Hepatocyte (in vitro differentiated cells): ENCODE data around the gene KIF11. TPM values are rescaled to one million over a fixed set of nuclear protein-coding genes. Genes with fewer than 3 reads are reported as not detected.

ENCODE experiments used
- DNase-seq: peaks from one replicate; pipeline ENCODE4 v3.0.0-alpha.2; 2016; ENCODE audit warnings: low spot score
- H2AFZ ChIP-seq: fragments of 200-600 bp; sonication (generic); 2 replicates; pipeline ENCODE4 v1.6.0; 2016; ENCODE audit warnings: antibody characterized with exemption, mild to moderate bottlenecking
- H3K27ac ChIP-seq: fragments of 200-600 bp; sonication (generic); 2 replicates; pipeline ENCODE4 v1.5.1; 2016; ENCODE audit warnings: mild to moderate bottlenecking
- H3K27me3 ChIP-seq: fragments of 200-600 bp; sonication (generic); 2 replicates; pipeline ENCODE4 v1.6.1; 2016
- H3K36me3 ChIP-seq: fragments of 200-600 bp; sonication (generic); replicated peaks from 2 replicates; pipeline ENCODE4 v1.5.1; 2016; ENCODE audit warnings: low read depth; ENCODE audit not compliant: insufficient read depth
- H3K4me1 ChIP-seq: fragments of 200-600 bp; sonication (generic); 2 replicates; pipeline ENCODE4 v1.5.1; 2016; ENCODE audit warnings: mild to moderate bottlenecking, moderate library complexity; ENCODE audit not compliant: insufficient read depth
- H3K4me2 ChIP-seq: fragments of 200-600 bp; sonication (generic); 2 replicates; pipeline ENCODE4 v1.6.0; 2016
- H3K4me3 ChIP-seq: fragments of 200-600 bp; sonication (generic); 2 replicates; pipeline ENCODE4 v1.5.1; 2016; ENCODE audit warnings: mild to moderate bottlenecking
- H3K79me2 ChIP-seq: fragments of 200-600 bp; sonication (generic); 2 replicates; pipeline ENCODE4 v1.6.0; 2017; ENCODE audit warnings: mild to moderate bottlenecking
- H3K9me2 ChIP-seq: fragments of 200-600 bp; sonication (generic); replicated peaks from 2 replicates; pipeline ENCODE4 v1.6.0; 2017; ENCODE audit warnings: mild to moderate bottlenecking; ENCODE audit not compliant: insufficient read depth
- H3K9me3 ChIP-seq: fragments of 200-600 bp; sonication (generic); 2 replicates; pipeline ENCODE4 v1.5.1; 2016; ENCODE audit warnings: low read depth, mild to moderate bottlenecking
- H4K20me1 ChIP-seq: fragments of 200-600 bp; sonication (generic); 2 replicates; pipeline ENCODE4 v1.6.0; 2016; ENCODE audit warnings: mild to moderate bottlenecking; ENCODE audit not compliant: insufficient read depth, poor library complexity, severe bottlenecking
- EZH2 ChIP-seq: fragments of 200-600 bp; sonication (generic); IDR thresholded peaks from 2 replicates; pipeline ENCODE4 v1.6.1; 2016; ENCODE audit warnings: antibody characterized with exemption, mild to moderate bottlenecking, borderline replicate concordance
- EZH2phosphoT487 ChIP-seq: fragments of 200-600 bp; sonication (generic); IDR thresholded peaks from one replicate; pipeline ENCODE4 v1.6.1; 2018; ENCODE audit warnings: antibody characterized with exemption, mild to moderate bottlenecking, low read depth, moderate library complexity; ENCODE audit not compliant: unreplicated experiment, severe bottlenecking
- WGBS: methylation state at CpG from one replicate; pipeline ENCODE4 v1.1.6; 2016; ENCODE audit warnings: low lambda C conversion rate; ENCODE audit errors: missing lambda C conversion rate; 5-methylcytosine and 5-hydroxymethylcytosine counted together
- polyA plus RNA-seq: library from polyadenylated mRNA; unstranded; fragments of >200 nt; fragmentation: Nextera tagmentation; extraction: Ambion mirVana; gene quantifications from 2 replicates; pipeline ENCODE4 v1.2.1, GENCODE V29; 2016
- total RNA-seq: library from RNA; depleted of rRNA; stranded (reverse); fragments of >200 nt; gene quantifications from 2 replicates; pipeline ENCODE4 v1.2.3, GENCODE V29; 2014
- TF ChIP-seq, protein P1 (sequence below): fragments of 200-600 bp; sonication (generic); IDR thresholded peaks from 2 replicates; pipeline ENCODE4 v1.5.1; 2016; ENCODE audit warnings: antibody characterized with exemption, mild to moderate bottlenecking; ENCODE audit not compliant: poor library complexity

Gene KIF11
- total and polyA plus RNA-seq, 2 experiments from 2014 or later: 3.2 to 9.2 TPM

DNA sequence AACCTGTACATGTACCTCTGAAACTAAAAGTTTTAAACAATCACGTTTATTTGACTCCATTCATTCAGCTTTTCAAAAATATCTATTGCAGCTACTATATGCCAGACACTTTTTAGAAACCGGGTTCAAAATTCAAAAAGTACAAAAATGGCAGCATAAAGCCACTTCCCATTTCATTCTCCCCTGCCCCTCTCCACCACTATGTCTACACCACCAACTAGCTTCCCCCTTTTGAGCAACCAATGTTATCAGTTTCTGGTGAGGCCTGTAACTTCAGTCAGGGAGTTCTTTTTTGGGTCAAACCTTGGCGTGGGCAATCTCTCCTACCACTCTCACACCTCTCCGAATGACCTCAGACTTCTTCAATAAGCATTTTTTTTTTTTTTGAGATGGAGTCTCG is 85.3 kb downstream of the KIF11 start:
- TF ChIP-seq EZH2phosphoT487 (no peak), EZH2 (no peak)
- TF ChIP-seq, protein P1, sequence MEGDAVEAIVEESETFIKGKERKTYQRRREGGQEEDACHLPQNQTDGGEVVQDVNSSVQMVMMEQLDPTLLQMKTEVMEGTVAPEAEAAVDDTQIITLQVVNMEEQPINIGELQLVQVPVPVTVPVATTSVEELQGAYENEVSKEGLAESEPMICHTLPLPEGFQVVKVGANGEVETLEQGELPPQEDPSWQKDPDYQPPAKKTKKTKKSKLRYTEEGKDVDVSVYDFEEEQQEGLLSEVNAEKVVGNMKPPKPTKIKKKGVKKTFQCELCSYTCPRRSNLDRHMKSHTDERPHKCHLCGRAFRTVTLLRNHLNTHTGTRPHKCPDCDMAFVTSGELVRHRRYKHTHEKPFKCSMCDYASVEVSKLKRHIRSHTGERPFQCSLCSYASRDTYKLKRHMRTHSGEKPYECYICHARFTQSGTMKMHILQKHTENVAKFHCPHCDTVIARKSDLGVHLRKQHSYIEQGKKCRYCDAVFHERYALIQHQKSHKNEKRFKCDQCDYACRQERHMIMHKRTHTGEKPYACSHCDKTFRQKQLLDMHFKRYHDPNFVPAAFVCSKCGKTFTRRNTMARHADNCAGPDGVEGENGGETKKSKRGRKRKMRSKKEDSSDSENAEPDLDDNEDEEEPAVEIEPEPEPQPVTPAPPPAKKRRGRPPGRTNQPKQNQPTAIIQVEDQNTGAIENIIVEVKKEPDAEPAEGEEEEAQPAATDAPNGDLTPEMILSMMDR: no peak

DNA sequence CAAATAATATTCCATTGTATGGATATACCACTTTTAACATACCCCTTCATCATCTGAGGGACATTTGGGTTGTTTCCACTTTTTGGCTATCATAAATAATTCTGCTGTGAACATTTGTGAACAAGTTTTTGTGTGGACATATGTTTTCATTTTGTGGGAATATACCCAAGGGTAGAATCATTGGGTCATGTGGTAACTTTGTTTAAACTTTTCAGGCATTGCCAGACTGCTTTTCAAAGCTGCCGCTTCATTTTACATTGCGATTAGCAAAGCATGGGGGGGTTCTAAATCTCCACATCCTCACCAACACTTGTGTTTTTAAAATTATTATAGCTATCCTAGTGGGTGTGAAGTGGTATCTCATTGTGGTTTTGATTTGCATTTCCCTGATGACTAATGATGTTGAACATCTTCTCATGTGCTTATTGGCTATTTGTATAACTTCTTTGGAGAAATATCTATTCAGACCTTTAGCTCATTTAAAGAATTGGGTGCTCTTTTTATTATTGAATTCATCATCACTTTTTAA is 88.4 kb downstream of the KIF11 start:
- Histone ChIP-seq H3K27me3 (peaks cover 3% of the 10 kb centered on the region), H3K79me2 (no peaks in the 10 kb centered on the region), H3K9me2 (peaks cover 3% of the 10 kb centered on the region), H3K9me3 (no peaks in the 10 kb centered on the region), H2AFZ (no peak overlapping the region), H3K4me3 (no peak overlapping the region), H3K4me2 (no peak overlapping the region), H3K4me1 (no peaks in the 10 kb centered on the region), H3K36me3 (no peaks in the 10 kb centered on the region), H3K27ac (no peak overlapping the region), H4K20me1 (no peaks in the 10 kb centered on the region)
- TF ChIP-seq EZH2 (no peak), EZH2phosphoT487 (no peak)
- TF ChIP-seq, protein P1: no peak
- 89% methylated on average over 2 of the region's 2 CpGs for WGBS
- DNase-seq: no peak

More for the DNA sequence above, 85.3 kb downstream of the KIF11 start:
- Histone ChIP-seq H3K9me3 (no peaks in the 10 kb centered on the region), H3K79me2 (no peaks in the 10 kb centered on the region), H3K9me2 (peaks cover 3% of the 10 kb centered on the region), H3K4me1 (no peaks in the 10 kb centered on the region), H2AFZ (no peak overlapping the region), H4K20me1 (no peaks in the 10 kb centered on the region), H3K4me2 (no peak overlapping the region), H3K27me3 (peaks cover 3% of the 10 kb centered on the region), H3K27ac (no peak overlapping the region), H3K36me3 (no peaks in the 10 kb centered on the region), H3K4me3 (no peak overlapping the region)
- no peak for DNase-seq
- WGBS: 94% methylated on average over 5 of the region's 5 CpGs

DNA sequence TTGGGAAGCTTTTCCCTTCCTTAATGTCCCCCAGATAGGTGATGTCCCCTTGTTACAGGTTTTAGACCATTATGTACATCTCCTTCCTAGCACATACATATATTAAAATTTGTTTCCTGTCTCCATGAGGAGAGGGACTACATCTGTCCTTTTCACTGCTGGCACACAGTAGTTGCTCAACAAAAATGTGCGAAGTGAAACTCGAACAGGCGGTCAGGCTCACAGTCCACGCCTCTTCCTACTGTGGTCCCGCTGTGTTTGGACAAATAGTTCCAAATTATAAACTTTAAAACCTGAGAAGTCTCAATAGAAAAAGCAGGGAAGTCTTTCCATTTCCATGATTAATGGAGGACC is 95.6 kb downstream of the KIF11 start:
- TF ChIP-seq, protein P1: no peak
- TF ChIP-seq EZH2 (no peak), EZH2phosphoT487 (no peak)
- Histone ChIP-seq H3K27ac (no peak overlapping the region), H3K4me1 (peaks cover 11% of the 10 kb centered on the region), H3K27me3 (peaks cover 56% of the 10 kb centered on the region), H3K79me2 (no peaks in the 10 kb centered on the region), H2AFZ (peak overlapping the region; percentile 92), H3K4me2 (peak overlapping the region; percentile 93), H3K9me2 (no peaks in the 10 kb centered on the region), H4K20me1 (no peaks in the 10 kb centered on the region), H3K9me3 (no peaks in the 10 kb centered on the region), H3K4me3 (no peak overlapping the region), H3K36me3 (no peaks in the 10 kb centered on the region)
- WGBS: 48% methylated on average over 5 of the region's 5 CpGs
- DNase-seq: no peak
